HepG2 (cell line): Measurements from ENCODE around the gene SCYGR6. TPM values are rescaled to one million over a fixed set of nuclear protein-coding genes. Genes with fewer than 3 reads are reported as not detected.

Source experiments
- ADNP ChIP-seq: sonication (generic); formaldehyde crosslinking; IDR thresholded peaks from 2 replicates; pipeline ENCODE4 v1.4.0; 2020; ENCODE audit warnings: missing genetic modification reagents
- DNMT1 ChIP-seq: sonication (generic); formaldehyde crosslinking; IDR thresholded peaks from 2 replicates; pipeline ENCODE4 v1.5.1; 2020; ENCODE audit warnings: mild to moderate bottlenecking, missing genetic modification reagents
- GLI4 ChIP-seq: sonication (generic); formaldehyde crosslinking; IDR thresholded peaks from 2 replicates; pipeline ENCODE4 v1.5.1; 2020; ENCODE audit warnings: missing genetic modification reagents, mild to moderate bottlenecking, moderate library complexity, borderline replicate concordance
- HDAC6 ChIP-seq: fragments of 200-600 bp; sonication (generic); IDR thresholded peaks from 2 replicates; pipeline ENCODE4 v1.7.0; 2017; ENCODE audit warnings: mild to moderate bottlenecking, antibody characterized with exemption, low read length, low read depth
- HOXA5 ChIP-seq: sonication (generic); formaldehyde crosslinking; IDR thresholded peaks from 2 replicates; pipeline ENCODE4 v1.4.0; 2020; ENCODE audit warnings: missing genetic modification reagents
- IKZF5 ChIP-seq: IDR thresholded peaks from 2 replicates; pipeline ENCODE4 v1.6.1; 2018; ENCODE audit warnings: missing genetic modification reagents, mild to moderate bottlenecking, missing compliant biosample characterization
- MATR3 ChIP-seq: sonication (generic); formaldehyde crosslinking; IDR thresholded peaks from 2 replicates; pipeline ENCODE4 v1.4.0; 2020; ENCODE audit warnings: missing genetic modification reagents
- MXD1 ChIP-seq: sonication (generic); formaldehyde crosslinking; IDR thresholded peaks from 2 replicates; pipeline ENCODE4 v1.4.0; 2020; ENCODE audit warnings: mild to moderate bottlenecking, missing genetic modification reagents
- PCBP1 ChIP-seq: fragments of 200-400 bp; formaldehyde crosslinking; IDR thresholded peaks from 2 replicates; pipeline ENCODE4 v1.6.1; 2017; ENCODE audit warnings: mild to moderate bottlenecking, low read depth, low read length, borderline replicate concordance
- POLR2AphosphoS5 ChIP-seq: IDR thresholded peaks from 2 replicates; pipeline ENCODE4 v1.6.1; 2012; ENCODE audit warnings: low read depth, low read length
- RFX1 ChIP-seq: fragments of 450-650 bp; IDR thresholded peaks from 2 replicates; pipeline ENCODE4 v1.6.1; 2017
- SAP130 ChIP-seq: IDR thresholded peaks from 2 replicates; pipeline ENCODE4 v1.6.1; 2016; ENCODE audit warnings: low read depth
- SRSF1 ChIP-seq: fragments of 200-400 bp; formaldehyde crosslinking; optimal IDR thresholded peaks from 2 replicates; pipeline ENCODE3; 2017; ENCODE audit warnings: mild to moderate bottlenecking, low read depth, low read length, moderate library complexity
- ZBTB20 ChIP-seq: sonication (generic); formaldehyde crosslinking; IDR thresholded peaks from 2 replicates; pipeline ENCODE4 v1.8.1; 2023; ENCODE audit warnings: missing genetic modification reagents, low read depth, mild to moderate bottlenecking, borderline replicate concordance
- ZBTB46 ChIP-seq: sonication (generic); formaldehyde crosslinking; IDR thresholded peaks from 2 replicates; pipeline ENCODE4 v1.4.0; 2020; ENCODE audit warnings: mild to moderate bottlenecking, missing genetic modification reagents, borderline replicate concordance
- ZBTB7A ChIP-seq: sonication (generic); formaldehyde crosslinking; IDR thresholded peaks from 2 replicates; pipeline ENCODE4 v1.8.0; 2022; ENCODE audit warnings: mild to moderate bottlenecking, missing genetic modification reagents
- ZNF281 ChIP-seq: sonication (generic); formaldehyde crosslinking; IDR thresholded peaks from 2 replicates; pipeline ENCODE4 v1.4.0; 2020; ENCODE audit warnings: missing genetic modification reagents, borderline replicate concordance
- ZNF431 ChIP-seq: sonication (generic); formaldehyde crosslinking; IDR thresholded peaks from 2 replicates; pipeline ENCODE4 v1.9.0; 2022; ENCODE audit warnings: missing genetic modification reagents, low read depth, mild to moderate bottlenecking, borderline replicate concordance
- ZNF562 ChIP-seq: sonication (generic); formaldehyde crosslinking; IDR thresholded peaks from 2 replicates; pipeline ENCODE4 v1.8.0; 2022; ENCODE audit warnings: missing genetic modification reagents, borderline replicate concordance
- ZNF703 ChIP-seq: sonication (generic); formaldehyde crosslinking; IDR thresholded peaks from 2 replicates; pipeline ENCODE4 v1.5.1; 2020; ENCODE audit warnings: missing genetic modification reagents, mild to moderate bottlenecking, moderate library complexity, borderline replicate concordance
- ZNF713 ChIP-seq: sonication (generic); formaldehyde crosslinking; IDR thresholded peaks from 2 replicates; pipeline ENCODE4 v1.4.0; 2020; ENCODE audit warnings: mild to moderate bottlenecking, missing genetic modification reagents
- polyA plus RNA-seq, 8 experiments: library from polyadenylated mRNA; depleted of rRNA in 3 of 8; stranded (reverse) in 7 of 8; unstranded in 1 of 8; fragments of >200 nt; fragmentation: Illumina TruSeq in 4 of 8; extraction: Trizol in 4 of 8; gene quantifications; 2 replicates each; pipeline versions ENCODE4 v1.2.1 to v1.2.3, GENCODE V29; 2011 to 2016; ENCODE audit warnings: low read depth in 4 of 8, missing spikeins in 1 of 8, mixed read lengths in 1 of 8; ENCODE audit not compliant: insufficient read depth in 1 of 8
- total RNA-seq, 5 experiments: library from RNA; depleted of rRNA; stranded (reverse); fragments of >200 nt; fragmentation: Illumina TruSeq; extraction: Trizol; gene quantifications; 2 replicates each; pipeline ENCODE4 v1.2.3, GENCODE V29; 2016; ENCODE audit warnings: low read depth in 1 of 5
- TF ChIP-seq, protein P1 (sequence below): sonication (generic); IDR thresholded peaks from 2 replicates; pipeline ENCODE4 v1.6.1; 2016; ENCODE audit warnings: low read depth, borderline replicate concordance
- TF ChIP-seq, protein P2 (sequence below): sonication (generic); formaldehyde crosslinking; IDR thresholded peaks from 2 replicates; pipeline ENCODE4 v1.8.1; 2023; ENCODE audit warnings: mild to moderate bottlenecking, moderate library complexity, missing genetic modification reagents

SCYGR6 gene
- total and polyA plus RNA-seq, 2 of the 13 experiments (the other 11 are each of a cell fraction or from before 2014, with no cell fraction given): not detected

DNA sequence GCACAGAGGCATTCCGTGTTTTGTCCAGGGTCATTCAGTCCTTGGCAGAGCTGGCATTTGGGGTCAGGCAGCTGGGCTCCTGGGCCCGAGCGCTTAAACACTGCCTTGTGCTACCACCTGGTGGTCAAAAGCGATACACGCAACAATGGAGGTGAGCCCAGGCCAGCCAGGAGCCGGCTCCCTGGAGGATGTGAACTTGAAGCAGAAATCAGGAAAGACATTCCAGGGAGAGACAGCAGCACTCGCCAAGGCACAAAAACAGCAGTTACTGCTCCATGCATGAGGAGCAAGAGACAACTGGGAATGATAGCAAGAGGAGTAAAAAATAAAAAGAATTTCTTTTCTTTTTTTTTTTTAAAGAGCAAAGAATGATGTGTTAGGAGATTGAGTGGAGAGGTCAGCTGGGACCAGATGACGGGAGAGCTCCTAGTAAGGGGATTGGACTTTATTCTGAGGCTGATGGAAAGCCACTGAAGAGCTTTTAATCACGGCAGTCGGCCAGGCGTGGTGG lies 41.9 kb upstream of the SCYGR6 start (continued):
- TF ChIP-seq IKZF5 (CRISPR knock-in tag): peak; percentile 55; the same call in 1 of the 2 replicates
- no peak for TF ChIP-seq ZNF431
- no peak for TF ChIP-seq RFX1
- TF ChIP-seq DNMT1 (CRISPR knock-in tag): peak; percentile 79; the same call in 1 of the 2 replicates
- TF ChIP-seq SRSF1: no peak
- TF ChIP-seq, protein P1, sequence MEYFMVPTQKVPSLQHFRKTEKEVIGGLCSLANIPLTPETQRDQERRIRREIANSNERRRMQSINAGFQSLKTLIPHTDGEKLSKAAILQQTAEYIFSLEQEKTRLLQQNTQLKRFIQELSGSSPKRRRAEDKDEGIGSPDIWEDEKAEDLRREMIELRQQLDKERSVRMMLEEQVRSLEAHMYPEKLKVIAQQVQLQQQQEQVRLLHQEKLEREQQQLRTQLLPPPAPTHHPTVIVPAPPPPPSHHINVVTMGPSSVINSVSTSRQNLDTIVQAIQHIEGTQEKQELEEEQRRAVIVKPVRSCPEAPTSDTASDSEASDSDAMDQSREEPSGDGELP: peak; percentile 83
- TF ChIP-seq, protein P2, sequence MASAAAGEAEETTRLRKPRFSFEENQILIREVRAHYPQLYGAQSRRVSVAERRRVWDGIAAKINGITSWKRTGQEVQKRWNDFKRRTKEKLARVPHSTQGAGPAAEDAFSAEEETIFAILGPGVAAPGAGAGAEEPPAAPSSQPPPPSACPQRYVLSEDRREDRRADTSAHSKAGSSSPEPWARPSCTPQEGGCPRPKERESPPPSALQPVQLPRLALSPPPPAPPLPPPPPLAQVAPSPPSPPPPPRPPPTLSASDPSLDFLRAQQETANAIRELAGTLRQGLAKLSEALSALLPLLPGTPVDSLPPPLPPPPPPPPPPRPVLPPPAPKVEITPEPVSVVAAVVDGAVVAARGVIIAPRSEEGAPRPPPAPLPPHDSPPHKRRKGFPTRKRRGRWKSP: no peak
- TF ChIP-seq SAP130 (CRISPR knock-in tag): peak; percentile 58
- TF ChIP-seq ZNF281 (CRISPR knock-in tag): no peak
- no peak for TF ChIP-seq ZNF703 (CRISPR knock-in tag)
- no peak for TF ChIP-seq MATR3 (CRISPR knock-in tag)
- TF ChIP-seq ZNF713 (CRISPR knock-in tag): no peak
- no peak for TF ChIP-seq ZBTB7A (CRISPR knock-in tag)
- peak; percentile 52; the same call in 1 of the 2 replicates for TF ChIP-seq HOXA5 (CRISPR knock-in tag)
- no peak for TF ChIP-seq ZBTB46 (CRISPR knock-in tag)
- TF ChIP-seq HDAC6: no peak
- no peak for TF ChIP-seq ADNP
- TF ChIP-seq PCBP1: no peak
- TF ChIP-seq POLR2AphosphoS5: no peak
- no peak for TF ChIP-seq GLI4
- TF ChIP-seq ZBTB20 (CRISPR knock-in tag): no peak
- no peak for TF ChIP-seq MXD1 (CRISPR knock-in tag)
- no peak for TF ChIP-seq ZNF562 (CRISPR knock-in tag)
